Right lobe of liver (tissue), 6 donors: ENCODE data around the gene TBC1D2. TPM values are rescaled to one million over a fixed set of nuclear protein-coding genes. Genes with fewer than 3 reads are reported as not detected.

Source experiments
- ATAC-seq, 4 donors: fragments of 200-7000 bp; cut with Tn5 transposase; one replicate each; pipeline ENCODE4 v1.9.1; 2020; ENCODE audit warnings: mild to moderate bottlenecking in 4 of 4, moderate library complexity in 4 of 4
- DNase-seq, 3 donors: peaks; one replicate each; pipeline ENCODE4 v3.0.0-alpha.2; 2020
- H3K27ac ChIP-seq, 3 donors: fragments of 200-600 bp; one replicate each; pipeline ENCODE4 v1.8.0; 2022
- H3K27me3 ChIP-seq, 2 donors: fragments of 200-600 bp; one replicate each; pipeline ENCODE4 v1.8.0; 2022
- H3K36me3 ChIP-seq, 4 donors: fragments of 200-600 bp; sonication (generic) in 1 of 4; one replicate each; pipeline versions ENCODE4 v1.5.1 to v1.8.0; 2017 to 2022; ENCODE audit warnings: control low read depth in 1 of 4
- H3K4me1 ChIP-seq, 4 donors: fragments of 200-600 bp; sonication (generic) in 1 of 4; one replicate each; pipeline versions ENCODE4 v1.5.1 to v1.8.0; 2017 to 2022; ENCODE audit warnings: control low read depth in 1 of 4
- H3K4me3 ChIP-seq, 3 donors: fragments of 200-600 bp; one replicate each; pipeline ENCODE4 v1.8.0; 2022
- H3K9me3 ChIP-seq, 4 donors: fragments of 200-600 bp; sonication (generic) in 1 of 4; one replicate each; pipeline versions ENCODE4 v1.5.1 to v1.8.0; 2017 to 2022; ENCODE audit warnings: control low read depth in 1 of 4
- CTCF ChIP-seq, 4 donors: fragments of 200-600 bp in 3 of 4; fragments of 450-650 bp in 1 of 4; IDR thresholded peaks; one replicate each; pipeline versions ENCODE4 v1.5.1 to v1.8.0; 2016 to 2022; ENCODE audit warnings: antibody characterized with exemption in 4 of 4, mild to moderate bottlenecking in 2 of 4
- POLR2A ChIP-seq: fragments of 450-650 bp; IDR thresholded peaks from one replicate; pipeline ENCODE4 v1.6.1; 2017; ENCODE audit warnings: antibody characterized with exemption, mild to moderate bottlenecking
- WGBS: methylation state at CpG from one replicate; pipeline ENCODE4 v1.1.6; 2018; ENCODE audit warnings: low coverage, low lambda C conversion rate; ENCODE audit not compliant: insufficient coverage; ENCODE audit errors: missing lambda C conversion rate; 5-methylcytosine and 5-hydroxymethylcytosine counted together
- intact Hi-C, 2 donors: fragments of 100-400 bp; cut with DNase I; formaldehyde crosslinking; loops; one replicate each; pipeline versions ENCODE4 v1.11.2 to v1.14.1; 2022
- total RNA-seq, 6 experiments: library from RNA; depleted of rRNA in 2 of 6; stranded (reverse); fragments of >200 nt in 2 of 6; fragmentation: NEBNext Ultra II Directional in 3 of 6; extraction: Animal tissue kit (Norgen Biotek cat#: 25700) in 3 of 6; gene quantifications; one replicate each; pipeline versions ENCODE4 v1.1.0 to v1.2.4, GENCODE V29; 2016 to 2023
- donor health status: DM: no; HTN: yes; CAD: no.
- donor health status: DM: no; HTN: no; CAD: no.
- donor health status: DM: no; HTN: no; CAD: no.
- donor health status: DM: no; HTN: yes; CAD: no.
- donor health status: DM: no; HTN: yes; CAD: no.

TBC1D2 gene
- total RNA-seq, 6 experiments from 2014 or later = 5.1 to 17.5 (median 9.7) TPM

- Histone ChIP-seq H3K27ac (no peak overlapping the region), H3K9me3 (no peaks in the 10 kb centered on the region), H3K4me1 (no peaks in the 10 kb centered on the region), H3K4me3 (no peak overlapping the region), H3K27me3 (no peaks in the 10 kb centered on the region), H3K36me3 (no peaks in the 10 kb centered on the region)
- 89% methylated on average over 7 of the region's 18 CpGs for WGBS
- ATAC-seq (no peak), DNase-seq (no peak)
- TF ChIP-seq POLR2A (no peak), CTCF (IDR thresholded peaks at IDR 0.05) (no peak)
- intact Hi-C loops = no loop called here
These were observed 35.0 kb upstream of the TBC1D2 start for GRCh38 chr9:98290411-98290810.

- no peaks in the 10 kb centered on the region for H3K4me1 ChIP-seq
- WGBS = 43% methylated on average over 1 of the region's 12 CpGs
- intact Hi-C loops = no loop called here
- no peaks in the 10 kb centered on the region for H3K9me3 ChIP-seq
- ATAC-seq (no peak), DNase-seq (no peak)
- no peak overlapping the region for H3K4me3 ChIP-seq
- TF ChIP-seq POLR2A (no peak), CTCF (IDR thresholded peaks at IDR 0.05) (no peak)
- no peaks in the 10 kb centered on the region for H3K36me3 ChIP-seq
- H3K27me3 ChIP-seq = no peaks in the 10 kb centered on the region
- no peak overlapping the region for H3K27ac ChIP-seq
These were observed 34.3 kb upstream of the TBC1D2 start for GRCh38 chr9:98289614-98290201.

- Histone ChIP-seq H3K4me3 (no peak overlapping the region), H3K4me1 (no peaks in the 10 kb centered on the region), H3K36me3 (no peaks in the 10 kb centered on the region), H3K9me3 (no peaks in the 10 kb centered on the region), H3K27ac (no peak overlapping the region), H3K27me3 (no peaks in the 10 kb centered on the region)
- TF ChIP-seq POLR2A (no peak), CTCF (IDR thresholded peaks at IDR 0.05) (no peak)
- ATAC-seq (peak in 1 of 4 donors; percentile 30), DNase-seq (no peak)
- no CpG with 5 or more reads among the region's 5 CpGs for WGBS
- intact Hi-C loops = no loop called here
These were observed 33.4 kb upstream of the TBC1D2 start for GRCh38 chr9:98288881-98289280.

- WGBS = 83% methylated on average over 4 of the region's 4 CpGs
- H3K27me3 ChIP-seq = no peaks in the 10 kb centered on the region
- ATAC-seq (no peak), DNase-seq (no peak)
- H3K36me3 ChIP-seq = no peaks in the 10 kb centered on the region
- H3K27ac ChIP-seq = no peak overlapping the region
- H3K4me1 ChIP-seq = no peaks in the 10 kb centered on the region
- H3K9me3 ChIP-seq = no peaks in the 10 kb centered on the region
- no peak overlapping the region for H3K4me3 ChIP-seq
- intact Hi-C loops = no loop called here
- TF ChIP-seq CTCF (IDR thresholded peaks at IDR 0.05) = no peak
These were observed 31.9 kb upstream of the TBC1D2 start for GRCh38 chr9:98287384-98287783.

GRCh38 chr9:98285446-98285845 lies 30.0 kb upstream of the TBC1D2 start:
- WGBS = 59% methylated on average over 4 of the region's 4 CpGs
- no peak overlapping the region for H3K27ac ChIP-seq
- no peak for ATAC-seq
- no peaks in the 10 kb centered on the region for H3K36me3 ChIP-seq
- no peak for TF ChIP-seq CTCF (IDR thresholded peaks at IDR 0.05)
- TF ChIP-seq POLR2A = no peak
- no peak overlapping the region for H3K4me3 ChIP-seq
- no peak for DNase-seq
- H3K4me1 ChIP-seq = no peaks in the 10 kb centered on the region
- intact Hi-C loops = no loop called here
- no peaks in the 10 kb centered on the region for H3K27me3 ChIP-seq
- H3K9me3 ChIP-seq = no peaks in the 10 kb centered on the region
